ENCODE measurements around the gene SEC16A.

GRCh38 chr9:136397643-136398042 lies 85.2 kb downstream of the SEC16A start:
- TF ChIP-seq CTCF (IDR thresholded peaks at IDR 0.05) (no peak), POLR2A (IDR thresholded peaks at IDR 0.05) (no peak), POLR2AphosphoS5 (IDR thresholded peaks at IDR 0.05) (no peak), EP300 (IDR thresholded peaks at IDR 0.05) (no peak)

Data from stomach (tissue), 4 donors.